Measurements from ENCODE around the gene SERPINA3. TPM values are rescaled to one million over a fixed set of nuclear protein-coding genes. Genes with fewer than 3 reads are reported as not detected.

SERPINA3 gene
- total and polyA plus RNA-seq, 10 of the 15 experiments (the other 5 are each of a cell fraction or from before 2014, with no cell fraction given): 2.2 TPM; not detected in 9

DNA sequence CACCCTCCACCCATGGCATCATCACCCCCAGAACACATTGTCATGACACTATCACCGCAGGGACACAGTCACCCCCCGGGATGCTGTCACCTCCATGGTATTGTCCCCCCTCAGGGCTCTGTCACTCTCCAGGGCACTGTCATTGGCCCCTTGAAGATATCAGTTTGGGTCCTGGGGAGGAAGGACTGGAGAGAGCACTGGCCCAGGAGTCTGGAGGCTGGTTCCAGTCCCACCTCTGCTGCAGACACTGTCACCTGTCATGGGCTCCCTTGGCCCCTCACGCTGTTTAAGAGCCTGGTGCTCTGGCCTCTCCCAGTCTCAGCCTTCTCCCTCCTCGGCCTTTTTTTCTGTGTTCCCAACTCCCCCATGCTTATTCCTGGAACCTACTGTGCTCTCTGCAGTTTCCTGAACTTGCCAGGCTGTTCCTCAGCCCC is 31.9 kb downstream of the SERPINA3 start:
- in situ Hi-C loops (cut with MboI): no loop called here
- H3K9ac ChIP-seq (ENCODE audit: control insufficient read depth, insufficient read depth, low read length): no peak overlapping the region
- H3K4me2 ChIP-seq (ENCODE audit: control insufficient read depth, insufficient read depth): no peak overlapping the region
- H3K9me3 ChIP-seq (replicated peaks; ENCODE audit: control insufficient read depth, insufficient read depth, low read length): no peaks in the 10 kb centered on the region; the same call in 2 of the 3 replicates
- ATAC-seq (no peak), DNase-seq (ENCODE audit: low read depth, low spot score) (no peak), FAIRE-seq (no peak)
- no peaks in the 10 kb centered on the region for H3K27me3 ChIP-seq (replicated peaks in 1 of 2; ENCODE audit: control insufficient read depth in 2 of 2, insufficient read depth in 2 of 2, low read length in 1 of 2)
- H4K20me1 ChIP-seq (ENCODE audit: control insufficient read depth, insufficient read depth): no peaks in the 10 kb centered on the region
- POLR2A ChIA-PET: no interaction called here
- no peaks in the 10 kb centered on the region for H3K36me3 ChIP-seq (ENCODE audit: control insufficient read depth in 2 of 2, insufficient read depth in 2 of 2, low read length in 1 of 2)
- SMC1A ChIA-PET (ENCODE audit: uncharacterized antibody, unreplicated experiment): no interaction called here
- no peak overlapping the region for H2AFZ ChIP-seq (ENCODE audit: control insufficient read depth, low read depth, low read length)
- RAD21 ChIA-PET (ENCODE audit: unreplicated experiment): no interaction called here
- BruUV-seq (replicated peaks): no TSS peak
- CTCF ChIA-PET: no interaction called here
- H3K4me3 ChIP-seq: no peak overlapping the region
- no peaks in the 10 kb centered on the region for H3K79me2 ChIP-seq (ENCODE audit: control insufficient read depth, insufficient read depth, low read length)
- H3K4me1 ChIP-seq (ENCODE audit: control insufficient read depth, insufficient read depth, low read length): no peaks in the 10 kb centered on the region
- TF ChIP-seq SMAD5 (IDR thresholded peaks at IDR 0.05; ENCODE audit: low read depth): no peak
- no peak for TF ChIP-seq ZNF274 (IDR thresholded peaks at IDR 0.05; ENCODE audit: insufficient read depth, insufficient read length)
- no peak for TF ChIP-seq NBN (IDR thresholded peaks at IDR 0.05)
- no peak for TF ChIP-seq SMC3 (IDR thresholded peaks at IDR 0.05; ENCODE audit: borderline replicate concordance, low read length)
- TF ChIP-seq, protein P1, sequence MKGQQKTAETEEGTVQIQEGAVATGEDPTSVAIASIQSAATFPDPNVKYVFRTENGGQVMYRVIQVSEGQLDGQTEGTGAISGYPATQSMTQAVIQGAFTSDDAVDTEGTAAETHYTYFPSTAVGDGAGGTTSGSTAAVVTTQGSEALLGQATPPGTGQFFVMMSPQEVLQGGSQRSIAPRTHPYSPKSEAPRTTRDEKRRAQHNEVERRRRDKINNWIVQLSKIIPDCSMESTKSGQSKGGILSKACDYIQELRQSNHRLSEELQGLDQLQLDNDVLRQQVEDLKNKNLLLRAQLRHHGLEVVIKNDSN (IDR thresholded peaks at IDR 0.05; ENCODE audit: borderline replicate concordance, extremely low read length, insufficient read depth, low read depth, low read length): no peak
- TF ChIP-seq, protein P2, sequence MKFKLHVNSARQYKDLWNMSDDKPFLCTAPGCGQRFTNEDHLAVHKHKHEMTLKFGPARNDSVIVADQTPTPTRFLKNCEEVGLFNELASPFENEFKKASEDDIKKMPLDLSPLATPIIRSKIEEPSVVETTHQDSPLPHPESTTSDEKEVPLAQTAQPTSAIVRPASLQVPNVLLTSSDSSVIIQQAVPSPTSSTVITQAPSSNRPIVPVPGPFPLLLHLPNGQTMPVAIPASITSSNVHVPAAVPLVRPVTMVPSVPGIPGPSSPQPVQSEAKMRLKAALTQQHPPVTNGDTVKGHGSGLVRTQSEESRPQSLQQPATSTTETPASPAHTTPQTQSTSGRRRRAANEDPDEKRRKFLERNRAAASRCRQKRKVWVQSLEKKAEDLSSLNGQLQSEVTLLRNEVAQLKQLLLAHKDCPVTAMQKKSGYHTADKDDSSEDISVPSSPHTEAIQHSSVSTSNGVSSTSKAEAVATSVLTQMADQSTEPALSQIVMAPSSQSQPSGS (IDR thresholded peaks at IDR 0.05; ENCODE audit: low read length): no peak
- no peak for TF ChIP-seq ZSCAN29 (IDR thresholded peaks at IDR 0.05)
- TF ChIP-seq RAD51 (IDR thresholded peaks at IDR 0.05): no peak
- TF ChIP-seq CBX3 (IDR thresholded peaks at IDR 0.05; ENCODE audit: borderline replicate concordance, low read depth): no peak
- no peak for TF ChIP-seq RELA (IDR thresholded peaks at IDR 0.05; ENCODE audit: borderline replicate concordance, partially characterized antibody)
- TF ChIP-seq EZH2 (IDR thresholded peaks at IDR 0.05; ENCODE audit: borderline replicate concordance, control insufficient read depth, low read depth, low read length): no peak
- no peak overlapping the region for H3K27ac ChIP-seq (ENCODE audit: control insufficient read depth, insufficient read depth)
- intact Hi-C loops (cut with micrococcal nuclease; ENCODE audit: unreplicated experiment): no loop called here
- 32% methylated on average over 4 of the region's 4 CpGs for WGBS (ENCODE audit: insufficient coverage, insufficient replicate concordance, low lambda C conversion rate, missing lambda C conversion rate)

Data from GM12878 (cell line).